Central memory CD8-positive, alpha-beta T cell (primary cell): ENCODE data around the gene AKIP1.
"Not testable (repeated sequence)": the region's sequence is repeated elsewhere in the genome, so short reads cannot be mapped to it uniquely, and the experiment has no call there.

Source experiments
- ATAC-seq: fragments of 150-1000 bp; cut with Tn5 transposase; replicated peaks from 2 replicates; pipeline ENCODE4 v1.10.0; 2022; ENCODE audit warnings: mild to moderate bottlenecking, moderate FRiP score, moderate number of reproducible peaks; ENCODE audit not compliant: poor library complexity, severe bottlenecking; ENCODE audit errors: extremely low read depth
- DNase-seq, 2 donors: peaks; one replicate each; pipeline ENCODE4 v3.0.0; 2021; ENCODE audit warnings: low spot score in 2 of 2
- H3K27ac Mint-ChIP-seq: one replicate; pipeline ENCODE4 v1.8.0; 2022; ENCODE audit warnings: low read depth, mild to moderate bottlenecking, moderate library complexity, mixed read lengths
- H3K27me3 Mint-ChIP-seq: one replicate; pipeline ENCODE4 v1.8.0; 2022; ENCODE audit warnings: mixed read lengths
- H3K36me3 Mint-ChIP-seq: one replicate; pipeline ENCODE4 v1.8.0; 2022; ENCODE audit warnings: mild to moderate bottlenecking, moderate library complexity, mixed read lengths; ENCODE audit not compliant: insufficient read depth
- H3K4me1 Mint-ChIP-seq: one replicate; pipeline ENCODE4 v1.8.0; 2022; ENCODE audit warnings: mixed read lengths
- H3K4me3 Mint-ChIP-seq: one replicate; pipeline ENCODE4 v1.8.0; 2022; ENCODE audit warnings: mild to moderate bottlenecking, moderate library complexity, mixed read lengths
- H3K9me3 Mint-ChIP-seq: one replicate; pipeline ENCODE4 v1.8.0; 2022; ENCODE audit warnings: mixed read lengths

The AKIP1 gene

GRCh38 chr11:8891185-8891584, 19.8 kb upstream of the AKIP1 start:
- DNase-seq, ATAC-seq, H3K36me3 Mint-ChIP-seq, H3K27ac Mint-ChIP-seq, H3K4me3 Mint-ChIP-seq, H3K9me3 Mint-ChIP-seq, H3K4me1 Mint-ChIP-seq: not testable (repeated sequence)
- peaks cover 51% of the 10 kb centered on the region for H3K27me3 Mint-ChIP-seq

GRCh38 chr11:8899119-8899753, 11.8 kb upstream of the AKIP1 start:
- Mint-ChIP-seq H3K27ac (no peak overlapping the region), H3K4me3 (no peak overlapping the region), H3K9me3 (peaks cover 12% of the 10 kb centered on the region), H3K36me3 (no peaks in the 10 kb centered on the region), H3K27me3 (no peaks in the 10 kb centered on the region), H3K4me1 (no peaks in the 10 kb centered on the region)
- ATAC-seq, result no peak
- no peak for DNase-seq

GRCh38 chr11:8905528-8906165, 5.3 kb upstream of the AKIP1 start:
- Mint-ChIP-seq H3K4me1 (peaks cover 16% of the 10 kb centered on the region), H3K4me3 (no peak overlapping the region), H3K27ac (no peak overlapping the region), H3K36me3 (no peaks in the 10 kb centered on the region), H3K9me3 (no peaks in the 10 kb centered on the region), H3K27me3 (no peaks in the 10 kb centered on the region)
- ATAC-seq, result no peak
- DNase-seq, result no peak

- H3K4me1 Mint-ChIP-seq, result peaks cover 16% of the 10 kb centered on the region
- no peaks in the 10 kb centered on the region for H3K9me3 Mint-ChIP-seq
- DNase-seq, result no peak
- no peaks in the 10 kb centered on the region for H3K27me3 Mint-ChIP-seq
- H3K36me3 Mint-ChIP-seq, result peaks cover 6% of the 10 kb centered on the region
- H3K27ac Mint-ChIP-seq, result no peak overlapping the region
- no peak for ATAC-seq
- no peak overlapping the region for H3K4me3 Mint-ChIP-seq
Measured at GRCh38 chr11:8907116-8907515, 3.9 kb upstream of the AKIP1 start.

GRCh38 chr11:8908099-8908498, 2.9 kb upstream of the AKIP1 start:
- H3K27ac Mint-ChIP-seq, result no peak overlapping the region
- H3K9me3 Mint-ChIP-seq, result no peaks in the 10 kb centered on the region
- peaks cover 20% of the 10 kb centered on the region for H3K4me1 Mint-ChIP-seq
- no peaks in the 10 kb centered on the region for H3K27me3 Mint-ChIP-seq
- H3K36me3 Mint-ChIP-seq, result peaks cover 7% of the 10 kb centered on the region
- no peak overlapping the region for H3K4me3 Mint-ChIP-seq
- ATAC-seq, result no peak
- no peak for DNase-seq

- DNase-seq, result no peak
- H3K4me1 Mint-ChIP-seq, result peaks cover 36% of the 10 kb centered on the region
- H3K36me3 Mint-ChIP-seq, result peaks cover 14% of the 10 kb centered on the region
- H3K27ac Mint-ChIP-seq, result peak overlapping the region; percentile 95
- H3K27me3 Mint-ChIP-seq, result no peaks in the 10 kb centered on the region
- H3K9me3 Mint-ChIP-seq, result no peaks in the 10 kb centered on the region
- ATAC-seq, result peak; percentile 13
- H3K4me3 Mint-ChIP-seq, result peak overlapping the region; percentile 95
Measured at GRCh38 chr11:8910649-8911026, 351 bp upstream of the AKIP1 start.

GRCh38 chr11:8913961-8914660, 3.1 kb downstream of the AKIP1 start:
- no peaks in the 10 kb centered on the region for H3K27me3 Mint-ChIP-seq
- peaks cover 23% of the 10 kb centered on the region for H3K36me3 Mint-ChIP-seq
- DNase-seq (no peak), ATAC-seq (peak; percentile 41)
- H3K27ac Mint-ChIP-seq, result peak overlapping the region; percentile 71
- H3K4me1 Mint-ChIP-seq, result peaks cover 30% of the 10 kb centered on the region
- H3K4me3 Mint-ChIP-seq, result peak overlapping the region; percentile 58
- H3K9me3 Mint-ChIP-seq, result no peaks in the 10 kb centered on the region

GRCh38 chr11:8914661-8915018, 3.7 kb downstream of the AKIP1 start:
- peak overlapping the region; percentile 58 for H3K4me3 Mint-ChIP-seq

GRCh38 chr11:8917157-8917825, 6.3 kb downstream of the AKIP1 start:
- H3K36me3 Mint-ChIP-seq, result peaks cover 20% of the 10 kb centered on the region
- no peak overlapping the region for H3K4me3 Mint-ChIP-seq
- DNase-seq (no peak), ATAC-seq (no peak)
- peaks cover 18% of the 10 kb centered on the region for H3K4me1 Mint-ChIP-seq
- H3K27ac Mint-ChIP-seq, result no peak overlapping the region
- H3K27me3 Mint-ChIP-seq, result no peaks in the 10 kb centered on the region
- H3K9me3 Mint-ChIP-seq, result no peaks in the 10 kb centered on the region

More at GRCh38 chr11:8914661-8915018, 3.7 kb downstream of the AKIP1 start:
- ATAC-seq (no peak), DNase-seq (no peak)
- no peaks in the 10 kb centered on the region for H3K27me3 Mint-ChIP-seq
- H3K36me3 Mint-ChIP-seq, result peaks cover 25% of the 10 kb centered on the region
- H3K9me3 Mint-ChIP-seq, result no peaks in the 10 kb centered on the region
- peak overlapping the region; percentile 71 for H3K27ac Mint-ChIP-seq
- peaks cover 29% of the 10 kb centered on the region for H3K4me1 Mint-ChIP-seq

GRCh38 chr11:8922691-8923090, 11.7 kb downstream of the AKIP1 start:
- DNase-seq (no peak), ATAC-seq (no peak)
- no peaks in the 10 kb centered on the region for H3K4me1 Mint-ChIP-seq
- no peak overlapping the region for H3K4me3 Mint-ChIP-seq
- no peak overlapping the region for H3K27ac Mint-ChIP-seq
- no peaks in the 10 kb centered on the region for H3K27me3 Mint-ChIP-seq
- peaks cover 12% of the 10 kb centered on the region for H3K36me3 Mint-ChIP-seq
- H3K9me3 Mint-ChIP-seq, result no peaks in the 10 kb centered on the region

- H3K27me3 Mint-ChIP-seq, result no peaks in the 10 kb centered on the region
- peaks cover 4% of the 10 kb centered on the region for H3K36me3 Mint-ChIP-seq
- no peak overlapping the region for H3K27ac Mint-ChIP-seq
- no peaks in the 10 kb centered on the region for H3K4me1 Mint-ChIP-seq
- ATAC-seq (no peak), DNase-seq (no peak)
- H3K9me3 Mint-ChIP-seq, result no peaks in the 10 kb centered on the region
- H3K4me3 Mint-ChIP-seq, result no peak overlapping the region
Measured at GRCh38 chr11:8925711-8926110, 14.7 kb downstream of the AKIP1 start.

- ATAC-seq, result no peak
- no peak overlapping the region for H3K4me3 Mint-ChIP-seq
- no peaks in the 10 kb centered on the region for H3K27me3 Mint-ChIP-seq
- H3K36me3 Mint-ChIP-seq, result peaks cover 4% of the 10 kb centered on the region
- H3K27ac Mint-ChIP-seq, result no peak overlapping the region
- no peaks in the 10 kb centered on the region for H3K4me1 Mint-ChIP-seq
- DNase-seq, result no peak
- H3K9me3 Mint-ChIP-seq, result no peaks in the 10 kb centered on the region
Measured at GRCh38 chr11:8926236-8926635, 15.2 kb downstream of the AKIP1 start.
